Keratinocyte (primary cell): ENCODE data around the gene HPCAL1. TPM values are rescaled to one million over a fixed set of nuclear protein-coding genes. Genes with fewer than 3 reads are reported as not detected.

Experiments
- DNase-seq: peaks from one replicate; pipeline ENCODE4 v3.0.0-alpha.2; 2011; ENCODE audit warnings: low read depth, missing footprints, low spot score
- FAIRE-seq: peaks from 2 replicates; lab custom pipeline; 2011; peaks lifted over from hg19 to GRCh38; lab: Jason Lieb, UNC
- H2AFZ ChIP-seq: 2 replicates; pipeline ENCODE4 v1.6.0; 2012; ENCODE audit warnings: low read length, control low read depth, inconsistent platforms; ENCODE audit not compliant: control insufficient read depth
- H3K27ac ChIP-seq: 2 replicates; pipeline ENCODE4 v1.5.1; 2011; ENCODE audit warnings: low read length; ENCODE audit not compliant: control insufficient read depth, insufficient read depth
- H3K27me3 ChIP-seq: 3 replicates; pipeline ENCODE4 v1.6.0; 2011; ENCODE audit warnings: low read length; ENCODE audit not compliant: control insufficient read depth, insufficient read depth; ENCODE audit errors: extremely low read depth
- H3K36me3 ChIP-seq, 2 experiments: 2 replicates in 1 of 2; 3 replicates in 1 of 2; pipeline ENCODE4 v1.5.1; 2011; ENCODE audit warnings: low read length in 2 of 2, mild to moderate bottlenecking in 1 of 2; ENCODE audit not compliant: control insufficient read depth in 2 of 2, insufficient read depth in 2 of 2; ENCODE audit errors: extremely low read depth in 1 of 2
- H3K4me1 ChIP-seq: 3 replicates; pipeline ENCODE4 v1.5.1; 2011; ENCODE audit warnings: low read length; ENCODE audit not compliant: control insufficient read depth, insufficient read depth; ENCODE audit errors: extremely low read depth
- H3K4me2 ChIP-seq: 3 replicates; pipeline ENCODE4 v1.6.0; 2011; ENCODE audit warnings: low read depth, low read length; ENCODE audit not compliant: control insufficient read depth, insufficient read depth; ENCODE audit errors: extremely low read depth
- H3K4me3 ChIP-seq, 3 experiments: fragments of 200-600 bp in 1 of 3; sonication (generic) in 1 of 3; 2 replicates in 2 of 3; 3 replicates in 1 of 3; pipeline ENCODE4 v1.5.1; 2011 to 2016; ENCODE audit warnings: low read length in 3 of 3, mild to moderate bottlenecking in 3 of 3, control low read depth in 2 of 3, inconsistent platforms in 1 of 3, low read depth in 1 of 3, mixed read lengths in 1 of 3, mixed run types in 1 of 3, moderate library complexity in 1 of 3; ENCODE audit not compliant: control insufficient read depth in 2 of 3, insufficient read depth in 2 of 3; ENCODE audit errors: extremely low read depth in 1 of 3
- H3K79me2 ChIP-seq: 2 replicates; pipeline ENCODE4 v1.6.0; 2012; ENCODE audit warnings: low read length; ENCODE audit not compliant: control insufficient read depth, insufficient read depth
- H3K9ac ChIP-seq: 3 replicates; pipeline ENCODE4 v1.6.0; 2011; ENCODE audit warnings: low read length; ENCODE audit not compliant: control insufficient read depth, insufficient read depth; ENCODE audit errors: extremely low read depth
- H3K9me1 ChIP-seq: 3 replicates; pipeline ENCODE4 v1.6.0; 2011; ENCODE audit warnings: low read length; ENCODE audit not compliant: control insufficient read depth, insufficient read depth; ENCODE audit errors: extremely low read depth
- H3K9me3 ChIP-seq: 2 replicates; pipeline ENCODE4 v1.5.1; 2012; ENCODE audit warnings: low read depth, low read length; ENCODE audit not compliant: control insufficient read depth
- H4K20me1 ChIP-seq: 3 replicates; pipeline ENCODE4 v1.6.0; 2011; ENCODE audit warnings: low read length; ENCODE audit not compliant: control insufficient read depth, insufficient read depth; ENCODE audit errors: extremely low read depth
- EZH2 ChIP-seq: IDR thresholded peaks from one replicate; pipeline ENCODE4 v1.6.1; 2012; ENCODE audit warnings: inconsistent platforms, mild to moderate bottlenecking, low read length, moderate library complexity
- dilution Hi-C: fragments of 300-500 bp; cut with MboI; formaldehyde crosslinking; loops from one replicate; pipeline ENCODE4 v1.7.0; 2020; ENCODE audit warnings: low sequenced_read_pairs; ENCODE audit not compliant: extremely low pct_ligation_motif_present
- polyA plus RNA-seq, 5 experiments: library from polyadenylated mRNA; depleted of rRNA in 3 of 5; stranded (reverse) in 3 of 5; stranded (forward) in 1 of 5; unstranded in 1 of 5; fragments of >200 nt; gene quantifications; 1 replicate in 1 of 5; 2 replicates in 3 of 5; 3 replicates in 1 of 5; pipeline versions ENCODE4 v1.2.1 to v1.2.3, GENCODE V29; 2011 to 2012; ENCODE audit warnings: missing spikeins in 2 of 5, low read depth in 1 of 5, low replicate concordance in 1 of 5
- TF ChIP-seq, protein P1 (sequence below), 3 experiments: IDR thresholded peaks in 1 of 3; conservative IDR thresholded peaks in 1 of 3; optimal IDR thresholded peaks in 1 of 3; 2 replicates in 2 of 3; 3 replicates in 1 of 3; pipeline versions ENCODE3 to v1.5.1; 2011; ENCODE audit warnings: low read length in 3 of 3, mild to moderate bottlenecking in 3 of 3, moderate library complexity in 2 of 3, control low read depth in 1 of 3, inconsistent platforms in 1 of 3; ENCODE audit not compliant: insufficient read depth in 2 of 3; ENCODE audit errors: extremely low read depth in 1 of 3

The HPCAL1 gene
- polyA plus RNA-seq, 1 donor (not counting 4 experiments of a cell fraction or from before 2014, with no cell fraction given): 18.0 TPM

DNA sequence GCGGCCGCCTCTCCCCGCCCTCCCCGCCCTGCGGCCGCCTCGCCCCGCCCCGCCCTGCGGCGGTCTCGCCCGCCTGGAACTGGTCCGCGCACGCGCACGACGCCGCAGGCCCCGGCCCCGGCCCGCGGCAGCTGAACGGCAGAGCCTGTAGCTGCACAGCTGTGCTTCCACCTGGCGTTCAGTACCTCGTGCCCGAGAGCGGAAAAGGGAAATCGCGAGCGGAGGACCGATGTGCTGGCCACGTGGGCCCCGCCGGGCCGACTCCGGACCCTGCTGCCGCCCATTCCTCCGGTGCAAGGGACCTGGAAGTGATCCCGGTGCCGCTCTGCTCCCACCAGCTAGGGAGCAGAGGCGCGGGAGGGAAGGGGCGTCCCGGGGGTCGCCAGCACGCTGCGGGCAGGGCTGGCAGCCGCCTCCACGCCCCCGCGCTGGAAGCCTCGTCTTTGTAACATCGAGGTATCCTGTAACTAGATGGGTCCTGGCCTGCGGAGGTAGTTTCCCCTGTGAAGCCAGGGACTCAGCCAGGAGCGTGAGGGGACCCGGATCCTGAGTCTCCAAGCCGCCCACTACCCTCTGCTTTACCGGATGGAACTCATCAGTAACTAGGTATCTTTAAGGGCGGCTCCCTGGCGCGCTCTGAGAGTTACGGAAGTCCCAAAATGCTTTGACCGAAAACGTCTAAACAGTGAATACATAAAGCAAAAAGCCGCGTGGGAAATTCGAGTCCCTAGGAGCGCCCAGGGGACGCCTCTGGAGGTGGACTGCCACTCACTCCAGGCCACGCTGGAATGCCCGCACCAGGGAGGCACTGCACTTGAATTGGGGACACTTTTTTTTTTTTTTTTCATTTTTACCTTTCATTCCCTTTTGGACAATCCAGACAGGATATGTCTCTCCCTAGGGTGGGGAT is 146.1 kb downstream of the HPCAL1 start:
- Histone ChIP-seq H3K4me1 (peaks cover 38% of the 10 kb centered on the region), H3K36me3 (peaks cover 7 to 17% of the 10 kb centered on the region in 2 experiments), H2AFZ (peak overlapping the region; percentile 50), H3K27me3 (no peaks in the 10 kb centered on the region), H4K20me1 (peaks cover 13% of the 10 kb centered on the region), H3K4me3 (peak overlapping the region; percentile 23 to 54 (median 28)), H3K9ac (peak overlapping the region; percentile 73), H3K27ac (peak overlapping the region; percentile 76), H3K79me2 (peaks cover 19% of the 10 kb centered on the region), H3K4me2 (peak overlapping the region; percentile 65), H3K9me1 (peaks cover 2% of the 10 kb centered on the region), H3K9me3 (no peaks in the 10 kb centered on the region)
- FAIRE-seq: no peak
- DNase-seq: no peak
- TF ChIP-seq EZH2: no peak
- TF ChIP-seq, protein P1, sequence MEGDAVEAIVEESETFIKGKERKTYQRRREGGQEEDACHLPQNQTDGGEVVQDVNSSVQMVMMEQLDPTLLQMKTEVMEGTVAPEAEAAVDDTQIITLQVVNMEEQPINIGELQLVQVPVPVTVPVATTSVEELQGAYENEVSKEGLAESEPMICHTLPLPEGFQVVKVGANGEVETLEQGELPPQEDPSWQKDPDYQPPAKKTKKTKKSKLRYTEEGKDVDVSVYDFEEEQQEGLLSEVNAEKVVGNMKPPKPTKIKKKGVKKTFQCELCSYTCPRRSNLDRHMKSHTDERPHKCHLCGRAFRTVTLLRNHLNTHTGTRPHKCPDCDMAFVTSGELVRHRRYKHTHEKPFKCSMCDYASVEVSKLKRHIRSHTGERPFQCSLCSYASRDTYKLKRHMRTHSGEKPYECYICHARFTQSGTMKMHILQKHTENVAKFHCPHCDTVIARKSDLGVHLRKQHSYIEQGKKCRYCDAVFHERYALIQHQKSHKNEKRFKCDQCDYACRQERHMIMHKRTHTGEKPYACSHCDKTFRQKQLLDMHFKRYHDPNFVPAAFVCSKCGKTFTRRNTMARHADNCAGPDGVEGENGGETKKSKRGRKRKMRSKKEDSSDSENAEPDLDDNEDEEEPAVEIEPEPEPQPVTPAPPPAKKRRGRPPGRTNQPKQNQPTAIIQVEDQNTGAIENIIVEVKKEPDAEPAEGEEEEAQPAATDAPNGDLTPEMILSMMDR (optimal IDR thresholded peaks at IDR 0.05 in 1 of 3, IDR thresholded peaks at IDR 0.05 in 1 of 3, conservative IDR thresholded peaks at IDR 0.05 in 1 of 3; ENCODE audit: extremely low read depth in 1 of 3, insufficient read depth in 2 of 3, low read length in 3 of 3): peak in 1 of 3 experiments; percentile 40
- dilution Hi-C loops: no loop called here

DNA sequence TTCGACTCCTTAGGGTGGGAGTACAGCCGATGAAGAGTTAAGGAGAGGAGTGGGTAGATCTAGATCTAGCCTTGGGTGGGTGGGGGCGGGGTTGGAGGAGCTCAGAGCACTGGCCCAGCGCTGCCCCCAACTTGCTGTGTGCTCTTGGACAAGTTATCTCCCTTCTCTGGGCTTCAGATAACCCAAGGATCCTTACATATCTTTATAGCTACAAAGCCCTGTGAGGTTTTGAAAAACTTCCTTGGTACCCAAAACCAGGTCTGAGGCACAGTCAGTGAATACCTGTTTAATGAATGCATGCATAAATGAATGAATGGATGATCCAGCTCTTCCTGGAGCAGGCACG is 146.8 kb downstream of the HPCAL1 start:
- peaks cover 19% of the 10 kb centered on the region for H3K79me2 ChIP-seq
- H3K4me3 ChIP-seq: no peak overlapping the region
- peaks cover 2% of the 10 kb centered on the region for H3K9me1 ChIP-seq
- H3K27ac ChIP-seq: no peak overlapping the region
- no peak overlapping the region for H3K9ac ChIP-seq
- H3K4me2 ChIP-seq: peak overlapping the region; percentile 65
- H3K9me3 ChIP-seq: no peaks in the 10 kb centered on the region
- peaks cover 4 to 11% of the 10 kb centered on the region in 2 experiments for H3K36me3 ChIP-seq
- H2AFZ ChIP-seq: no peak overlapping the region
- dilution Hi-C loops: no loop called here
- TF ChIP-seq, protein P1 (optimal IDR thresholded peaks at IDR 0.05 in 1 of 3, IDR thresholded peaks at IDR 0.05 in 1 of 3, conservative IDR thresholded peaks at IDR 0.05 in 1 of 3; ENCODE audit: extremely low read depth in 1 of 3, insufficient read depth in 2 of 3, low read length in 3 of 3): no peak
- TF ChIP-seq EZH2: no peak
- no peaks in the 10 kb centered on the region for H3K27me3 ChIP-seq
- peaks cover 44% of the 10 kb centered on the region for H3K4me1 ChIP-seq
- no peak for FAIRE-seq
- DNase-seq: no peak
- peaks cover 10% of the 10 kb centered on the region for H4K20me1 ChIP-seq
